ENCODE results near the gene SHISA6.
"Not testable (repeated sequence)": the region's sequence is repeated elsewhere in the genome, so short reads cannot be mapped to it uniquely, and the experiment has no call there.

SHISA6 gene

DNA sequence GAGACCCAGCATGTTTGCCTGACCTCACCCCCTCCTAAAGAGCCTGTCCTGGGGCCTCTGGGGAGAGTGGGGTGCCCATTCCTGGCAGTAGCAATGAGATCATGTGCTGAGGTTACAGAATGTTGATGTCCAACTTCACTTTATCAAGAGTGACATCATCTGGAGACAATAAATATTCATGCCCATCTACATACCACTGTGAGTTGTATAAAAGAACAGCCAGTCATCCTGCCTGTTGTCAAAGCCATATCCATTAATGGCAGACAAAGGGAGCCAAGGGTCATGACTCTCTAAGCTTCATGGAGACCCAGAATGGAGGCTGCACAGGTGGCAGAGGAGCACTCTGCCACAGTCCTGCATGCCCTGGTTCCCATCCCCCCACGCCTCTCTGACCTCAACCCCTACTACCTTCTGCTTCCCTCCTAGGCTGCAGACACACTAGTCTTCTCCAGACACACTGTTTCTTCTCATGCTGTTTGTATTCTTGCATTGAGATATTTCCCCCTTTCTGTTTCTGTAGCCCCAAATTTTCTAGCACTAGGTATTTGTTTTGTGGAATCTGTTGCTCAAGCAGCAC is 27.1 kb downstream of the SHISA6 start:
- DNase-seq, result no peak

DNA sequence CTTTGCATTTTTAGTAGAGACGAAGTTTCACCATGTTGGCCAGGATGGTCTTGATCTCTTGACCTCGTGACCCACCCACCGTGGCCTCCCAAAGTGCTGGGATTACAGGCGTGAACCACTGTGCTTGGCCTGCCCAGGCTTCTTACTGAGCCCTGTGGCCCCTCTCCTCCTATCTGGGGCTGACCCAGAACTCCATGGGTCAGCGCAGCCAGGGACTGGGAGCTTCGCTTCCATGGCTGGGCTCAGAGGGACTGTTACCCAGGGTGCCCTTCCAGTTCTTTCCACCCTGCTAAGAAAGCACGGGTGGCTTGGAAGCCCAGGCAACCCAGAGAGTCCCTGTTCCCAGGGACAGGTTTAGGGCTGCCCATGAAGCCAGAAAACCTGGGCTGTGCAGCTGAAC is 28.2 kb downstream of the SHISA6 start:
- no peak for DNase-seq

DNA sequence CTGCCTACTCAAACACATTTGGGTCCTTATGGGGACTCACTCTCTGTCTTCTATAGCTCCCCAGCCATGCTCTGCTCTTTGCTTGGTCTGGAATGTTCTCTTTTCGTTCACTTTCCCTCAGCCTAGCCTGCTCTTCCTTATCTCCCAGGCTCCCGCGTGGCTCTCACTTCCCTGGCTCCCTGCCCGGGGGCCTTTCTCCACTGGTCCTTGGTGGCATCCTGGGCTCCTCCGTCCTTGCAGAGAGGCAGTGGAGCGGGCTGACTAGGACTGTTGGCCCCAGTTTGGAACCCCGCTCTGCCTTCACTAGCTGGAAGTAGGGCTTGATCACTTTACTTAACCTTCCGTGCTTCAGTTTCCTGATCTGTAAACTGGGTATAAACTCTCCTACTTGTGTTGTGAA is 31.2 kb downstream of the SHISA6 start:
- DNase-seq, result no peak

DNA sequence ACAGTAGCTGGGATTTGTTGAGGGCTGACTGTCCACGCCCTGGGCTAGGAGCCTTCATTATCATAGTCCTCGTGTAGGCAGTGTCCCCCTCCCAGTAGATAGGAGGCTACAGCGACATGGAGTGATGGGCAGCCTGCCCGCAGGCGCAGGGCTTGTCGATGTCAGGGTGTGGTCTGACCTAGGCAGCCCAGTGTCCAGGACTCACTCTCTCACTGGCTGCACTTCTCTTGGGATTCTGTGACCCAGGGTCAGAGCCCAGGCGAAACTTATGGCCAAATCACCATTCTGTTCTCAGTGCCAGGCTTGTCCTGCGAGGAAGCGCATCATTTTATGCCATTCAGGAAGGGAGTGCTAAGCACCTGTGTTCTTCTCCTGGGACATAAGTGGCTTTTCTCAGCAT is 32.6 kb downstream of the SHISA6 start:
- DNase-seq, result no peak

DNA sequence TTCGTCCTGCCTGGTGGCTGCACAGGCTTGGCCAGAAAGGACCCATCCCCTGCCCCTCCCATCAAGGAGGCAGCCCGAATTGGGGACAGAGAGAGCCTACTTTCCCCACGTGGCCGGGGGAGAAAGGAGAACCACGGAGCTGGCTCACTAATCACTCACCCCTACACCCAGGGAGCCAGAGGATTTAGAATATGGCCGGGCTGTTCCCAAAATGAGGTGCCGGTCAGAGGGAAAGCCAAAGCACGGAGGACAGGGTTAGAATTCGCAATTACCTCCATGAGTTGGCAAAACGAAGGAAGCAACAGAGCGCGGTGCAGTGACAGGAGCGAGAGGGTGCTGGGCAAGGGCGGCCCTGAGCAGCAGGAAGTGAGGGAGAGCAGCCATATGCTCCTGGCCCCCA is 33.1 kb downstream of the SHISA6 start:
- DNase-seq, result no peak

DNA sequence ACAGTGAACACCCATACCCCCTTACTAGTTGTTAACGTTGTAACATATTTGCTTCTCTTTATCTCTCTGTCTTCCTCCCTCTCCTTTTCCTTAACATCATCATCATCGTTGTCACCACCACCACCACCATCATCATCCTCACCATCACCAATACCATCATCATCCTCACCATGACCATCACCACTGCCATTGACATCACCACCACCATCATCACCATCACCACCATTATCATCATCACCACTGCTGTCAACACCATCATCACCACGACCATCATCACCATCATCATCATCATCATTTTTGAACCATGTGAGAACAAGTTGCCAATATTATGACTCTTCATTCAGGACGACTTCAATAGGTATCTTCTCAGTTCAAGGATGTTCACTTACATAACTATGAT is 35.5 kb downstream of the SHISA6 start:
- DNase-seq, result no peak

DNA sequence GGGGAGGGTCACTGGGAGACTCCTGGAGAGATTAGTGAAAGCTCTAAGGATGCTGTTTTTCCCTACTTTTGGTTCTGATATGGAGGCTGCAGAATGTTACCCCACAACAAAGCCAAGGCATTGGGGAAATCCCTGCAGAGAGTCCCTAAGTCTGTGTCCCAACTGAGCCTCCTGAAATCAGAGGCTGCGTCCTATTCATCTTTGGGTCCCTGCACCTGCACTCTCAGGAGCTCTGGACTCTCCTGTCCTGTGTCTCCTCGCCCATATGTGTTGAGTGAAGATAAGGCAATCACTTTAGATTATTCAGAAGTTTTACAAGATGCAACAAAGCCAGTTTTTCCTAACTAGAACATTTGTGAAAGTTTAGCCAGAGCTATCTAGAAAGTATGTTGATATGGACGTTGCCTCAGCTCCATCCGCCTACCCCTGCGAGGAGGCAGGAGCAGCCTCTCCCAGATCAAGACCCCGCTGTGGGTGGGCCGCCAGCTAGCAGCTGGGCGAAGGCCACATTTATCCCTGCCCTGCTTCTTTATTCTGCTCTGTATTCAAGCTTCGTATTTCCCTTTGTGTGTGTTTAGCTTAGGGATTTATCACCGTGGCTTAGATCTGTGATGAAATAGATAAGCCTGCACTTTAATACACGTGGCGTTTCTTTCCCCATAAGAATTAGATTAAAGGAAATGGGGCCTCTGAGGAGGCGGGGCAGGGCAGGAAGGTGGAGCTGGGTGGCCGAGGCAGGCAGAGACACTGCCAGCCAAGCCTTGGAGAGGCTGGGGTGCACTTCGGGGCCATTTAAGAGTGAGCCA is 37.4 kb downstream of the SHISA6 start:
- DNase-seq, result no peak

DNA sequence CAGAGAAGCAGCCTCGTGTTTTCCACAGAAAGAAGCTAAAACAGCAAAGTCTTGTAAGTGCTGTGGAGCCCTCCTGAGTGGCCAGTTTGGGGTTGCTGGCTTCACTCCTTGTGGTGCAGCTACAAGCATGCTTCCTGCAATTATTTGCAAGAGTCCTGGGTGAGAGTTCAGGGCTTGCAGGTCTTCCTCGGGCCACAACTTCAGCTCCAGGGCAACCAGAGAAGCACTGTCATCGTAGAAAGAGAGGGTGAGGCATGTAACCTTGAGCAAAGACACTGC is 37.9 kb downstream of the SHISA6 start:
- DNase-seq, result no peak

DNA sequence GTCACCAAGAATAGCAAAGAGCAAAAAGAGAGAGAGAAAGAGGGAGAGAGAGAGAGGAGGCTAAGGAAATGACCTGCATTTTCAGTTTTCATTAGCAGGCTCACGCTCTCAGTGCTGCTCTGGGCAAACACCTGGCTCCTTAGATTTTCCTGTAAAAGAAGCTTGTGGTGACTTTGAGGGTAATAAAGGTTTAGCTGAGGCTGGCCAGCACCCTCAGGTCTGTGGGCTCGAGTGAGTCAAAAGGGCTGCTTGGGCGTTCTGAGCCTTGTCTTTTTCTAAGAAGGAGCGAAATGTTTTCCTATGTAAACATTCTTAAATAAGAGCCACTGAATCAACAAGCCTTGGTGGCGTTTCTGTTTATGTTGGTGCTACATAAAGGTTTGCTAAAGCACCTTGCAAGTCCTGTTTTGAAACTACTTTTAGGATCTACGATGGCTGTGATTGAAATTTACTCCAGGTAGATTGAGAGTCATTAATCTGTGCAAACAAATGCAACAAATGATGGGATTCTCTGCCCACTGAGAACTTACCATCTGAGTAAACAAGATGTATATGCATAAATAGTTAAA is 38.8 kb downstream of the SHISA6 start:
- no peak for DNase-seq

DNA sequence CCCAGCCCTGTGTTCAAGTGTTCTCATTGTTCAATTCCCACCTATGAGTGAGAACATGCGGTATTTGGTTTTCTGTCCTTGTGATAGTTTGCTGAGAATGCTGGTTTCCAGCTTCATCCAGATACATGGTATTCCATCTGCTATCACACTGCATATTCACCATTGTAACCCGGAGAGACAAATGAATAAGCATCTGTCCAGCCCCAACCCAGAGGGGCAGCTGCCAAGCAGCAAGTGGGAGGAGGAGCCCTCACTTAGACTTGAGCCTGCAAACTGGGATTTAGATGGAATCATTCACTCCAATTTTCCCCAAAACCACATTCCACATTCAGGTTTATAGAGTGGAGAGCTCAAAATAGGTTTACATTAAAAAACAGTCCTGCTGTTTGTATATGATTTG is 41.6 kb downstream of the SHISA6 start:
- no peak for DNase-seq

DNA sequence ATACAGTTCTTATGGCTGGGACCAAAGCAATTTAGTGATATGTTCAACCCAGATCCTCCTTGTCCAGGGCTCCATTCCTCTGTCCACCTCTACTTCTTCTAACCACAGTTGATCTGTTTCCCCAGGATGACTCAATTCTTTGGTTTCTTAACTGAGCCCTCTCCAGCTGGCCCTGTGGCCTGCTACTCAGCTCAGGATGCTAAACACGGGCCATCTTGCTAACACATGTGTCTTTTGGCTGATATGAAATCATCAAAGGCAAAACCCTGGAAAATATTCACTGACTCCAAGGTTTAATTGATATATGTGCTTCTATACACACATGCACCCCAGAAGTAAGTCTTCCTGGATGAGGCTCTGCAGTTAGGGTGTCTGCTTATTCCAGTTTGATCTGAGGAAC is 43.8 kb downstream of the SHISA6 start:
- DNase-seq, result no peak

DNA sequence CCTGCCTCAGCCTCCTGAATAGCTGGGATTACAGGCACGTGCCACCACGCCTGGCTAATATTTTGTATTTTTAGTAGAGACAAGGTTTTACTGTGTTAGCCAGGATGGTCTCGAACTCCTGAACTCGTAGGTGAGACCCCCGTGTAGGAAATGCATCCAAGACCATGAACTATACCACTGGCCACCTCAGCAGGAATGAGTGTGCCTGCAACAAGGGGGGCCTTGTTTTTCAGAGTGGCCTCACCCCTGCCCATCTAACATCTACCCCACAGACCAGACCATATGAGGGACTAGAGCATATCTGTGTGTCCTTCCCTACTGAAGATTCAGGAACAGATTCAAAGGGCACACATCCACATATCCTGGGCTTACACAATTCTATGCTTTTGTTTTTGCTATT is 44.9 kb downstream of the SHISA6 start:
- DNase-seq, result no peak

DNA sequence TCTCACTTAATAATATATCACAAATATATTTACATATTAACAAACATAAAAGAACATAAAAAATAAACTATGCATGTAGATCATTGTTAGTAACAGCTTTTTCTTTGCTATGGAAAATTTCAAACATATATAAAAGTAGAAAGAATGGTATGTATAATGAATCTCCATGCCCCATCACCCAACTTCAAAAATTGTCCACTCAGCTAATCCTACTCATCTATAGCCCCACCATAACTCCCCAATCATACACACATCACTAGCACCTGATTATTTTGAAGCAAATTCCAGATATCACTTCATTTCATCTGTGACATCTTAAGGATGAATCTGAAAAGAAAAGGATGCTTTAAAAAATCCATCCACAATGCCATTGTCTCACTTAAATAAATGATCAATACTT is 46.8 kb downstream of the SHISA6 start:
- DNase-seq, result no peak

DNA sequence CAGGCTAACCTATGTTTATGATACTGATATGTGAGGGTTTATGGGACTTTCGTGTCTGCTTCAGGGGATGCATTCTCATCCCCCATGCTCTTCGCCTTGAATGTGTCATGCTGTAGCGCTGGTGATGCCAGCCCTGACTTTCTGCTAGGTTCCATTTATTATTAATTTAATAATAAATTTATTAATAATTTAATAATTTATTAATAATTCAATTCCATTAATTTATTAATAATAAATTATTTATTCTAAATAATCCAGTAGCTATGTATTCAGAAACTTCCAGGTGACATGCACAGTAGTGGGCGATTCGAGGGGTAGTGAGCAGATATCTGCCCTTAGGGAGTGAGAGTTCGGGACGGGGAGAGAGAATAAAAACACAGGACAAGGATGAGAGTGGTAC is 49.8 kb downstream of the SHISA6 start:
- DNase-seq, result no peak

DNA sequence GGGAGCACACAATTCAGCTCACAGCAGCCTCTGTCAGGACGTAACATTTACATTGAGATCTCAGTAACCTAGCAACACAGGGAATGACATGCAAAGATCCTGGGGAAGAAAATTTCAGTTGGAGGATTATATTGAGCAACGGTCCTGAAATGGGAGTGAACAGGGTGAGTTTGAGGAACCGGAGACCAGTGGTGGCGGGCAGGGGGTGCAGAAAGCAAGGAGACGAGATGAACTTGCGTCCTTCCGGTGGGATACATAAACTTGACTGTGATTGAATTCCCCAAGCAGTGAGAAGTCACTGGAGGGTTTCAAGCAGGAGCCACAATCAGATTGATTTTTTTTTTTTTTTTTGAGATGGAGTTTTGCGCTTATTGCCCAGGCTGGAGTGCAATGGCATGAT is 51.5 kb downstream of the SHISA6 start:
- no peak for DNase-seq

DNA sequence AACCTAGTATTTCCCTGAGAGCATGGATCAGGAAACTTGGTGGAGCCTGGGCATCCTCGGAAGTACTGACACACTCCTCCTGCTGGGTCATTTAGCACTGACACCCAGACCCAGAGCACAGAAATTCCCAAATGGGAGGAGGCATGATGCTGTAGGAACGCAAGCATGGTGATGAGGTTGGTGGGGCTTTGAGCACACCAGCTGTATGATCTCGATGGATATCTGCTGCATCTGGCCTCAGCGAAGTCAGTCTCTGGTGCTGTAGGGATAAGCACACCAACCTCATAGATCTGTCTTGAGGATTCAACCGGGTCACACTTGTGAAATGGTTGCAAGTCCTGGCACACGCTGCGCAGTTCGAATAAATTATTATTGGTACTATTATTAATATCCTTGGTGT is 52.5 kb downstream of the SHISA6 start:
- DNase-seq, result no peak

DNA sequence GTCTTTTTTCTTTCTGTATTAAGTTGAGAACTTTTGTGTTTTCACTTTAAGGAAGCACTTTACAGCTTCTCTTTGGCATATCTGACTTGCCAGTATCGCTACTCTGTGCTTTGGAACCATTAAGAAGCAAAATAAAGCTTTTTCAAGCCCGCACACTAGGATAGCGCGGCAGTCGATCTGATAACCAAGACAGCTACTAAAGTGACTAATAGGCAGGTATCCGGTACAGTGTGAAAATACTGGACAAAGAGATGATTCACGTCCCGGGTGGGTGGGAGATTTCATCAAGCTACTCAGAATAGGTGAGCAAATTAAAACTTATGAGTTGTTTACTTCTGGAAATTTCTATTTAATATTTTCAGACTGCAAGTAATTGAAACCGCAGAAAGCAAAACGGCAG is 53.8 kb downstream of the SHISA6 start:
- DNase-seq, result no peak

DNA sequence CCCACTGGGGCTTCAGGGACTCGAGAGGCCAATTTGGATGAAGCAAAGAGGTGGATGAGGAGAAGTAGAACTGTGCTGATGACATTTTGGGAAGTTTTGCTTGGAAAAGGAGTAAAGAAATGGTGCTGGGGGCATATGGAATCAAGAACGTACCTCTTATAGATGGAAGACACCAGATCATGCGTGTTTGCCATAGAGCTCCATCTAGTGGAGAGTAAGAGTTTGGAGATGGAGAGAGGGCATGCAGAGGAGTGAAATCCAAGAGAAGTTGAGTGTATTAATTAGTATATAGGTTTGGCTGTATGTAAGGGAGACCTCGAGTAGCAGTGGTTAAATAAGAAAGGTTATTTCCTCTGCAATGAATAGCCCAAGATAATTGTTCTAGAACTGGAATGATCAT is 56.0 kb downstream of the SHISA6 start:
- no peak for DNase-seq

DNA sequence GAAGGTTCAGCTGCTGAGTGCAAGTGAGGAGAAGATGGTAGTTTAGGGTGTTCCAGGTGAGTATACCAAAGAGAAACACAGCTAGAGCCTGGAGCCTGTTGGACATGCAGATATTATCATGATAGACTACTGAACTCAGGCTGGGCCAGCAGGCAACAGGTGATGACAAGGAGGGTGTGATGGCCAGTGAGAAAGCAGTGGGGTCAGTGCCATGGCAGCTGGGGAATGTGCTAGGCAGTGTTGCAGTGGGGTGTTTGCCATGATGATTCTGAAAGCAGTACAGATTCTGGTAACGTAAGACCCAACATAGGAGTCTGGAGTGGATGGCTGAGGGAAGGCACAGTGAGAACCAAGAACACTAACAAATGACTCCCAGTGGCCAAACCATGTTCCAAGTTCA is 57.4 kb downstream of the SHISA6 start:
- DNase-seq, result no peak

DNA sequence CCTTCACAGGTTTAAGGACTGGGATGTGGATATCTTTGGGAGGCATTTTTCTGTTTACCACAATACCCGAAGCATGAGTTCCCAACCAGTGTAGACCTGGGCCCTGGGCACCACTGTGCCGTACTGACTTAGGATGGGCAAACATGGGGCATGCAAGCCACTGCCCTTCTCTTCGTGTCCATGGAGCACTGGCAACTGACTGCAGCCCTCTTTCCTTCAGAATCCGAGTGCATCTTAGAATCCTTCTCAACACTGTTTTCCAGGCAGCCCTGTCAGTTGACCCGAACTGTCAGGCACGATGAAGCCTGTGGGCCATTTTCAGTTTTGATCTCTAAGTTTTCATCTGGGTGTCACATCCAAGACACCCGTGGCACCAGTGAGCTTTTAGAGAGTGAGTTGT is 59.2 kb downstream of the SHISA6 start:
- no peak for DNase-seq

DNA sequence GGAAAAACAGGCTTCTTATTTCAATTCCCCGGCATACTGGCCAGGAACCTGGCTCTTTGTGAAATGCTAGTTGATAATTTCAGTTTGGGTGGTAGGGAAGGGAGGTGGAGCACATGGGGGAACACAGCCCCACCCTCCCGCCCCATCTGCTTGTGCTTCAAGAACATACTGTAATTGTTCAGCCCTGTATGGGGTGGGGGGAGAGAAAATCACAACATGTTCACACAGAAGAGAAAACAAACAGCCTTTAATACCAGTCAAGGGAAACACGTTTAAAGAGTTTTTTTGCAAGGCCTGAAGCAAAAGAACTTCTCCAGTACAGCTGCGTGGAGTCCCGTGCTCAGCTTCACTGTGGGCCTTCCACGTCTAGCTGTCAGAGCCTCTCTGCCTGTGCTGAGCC is 59.7 kb downstream of the SHISA6 start:
- no peak for DNase-seq

DNA sequence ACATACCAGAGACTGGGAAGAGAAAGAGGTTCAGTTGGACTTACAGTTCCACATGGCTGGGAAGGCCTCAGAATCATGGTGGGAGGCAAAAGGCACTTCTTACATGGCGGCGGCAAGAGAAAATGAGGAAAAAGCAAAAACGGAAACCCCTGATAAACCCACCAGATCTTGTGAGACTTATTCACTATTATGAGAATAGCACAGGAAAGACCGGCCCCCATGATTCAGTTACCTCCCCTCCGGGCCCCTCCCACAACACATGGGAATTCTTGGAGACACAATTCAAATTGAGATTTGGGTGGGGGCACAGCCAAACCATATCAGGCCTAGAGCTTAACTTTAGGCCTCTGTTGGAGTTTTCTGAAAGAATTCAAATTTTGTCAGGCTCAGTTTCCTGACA is 60.9 kb downstream of the SHISA6 start:
- not testable (repeated sequence) for DNase-seq

DNA sequence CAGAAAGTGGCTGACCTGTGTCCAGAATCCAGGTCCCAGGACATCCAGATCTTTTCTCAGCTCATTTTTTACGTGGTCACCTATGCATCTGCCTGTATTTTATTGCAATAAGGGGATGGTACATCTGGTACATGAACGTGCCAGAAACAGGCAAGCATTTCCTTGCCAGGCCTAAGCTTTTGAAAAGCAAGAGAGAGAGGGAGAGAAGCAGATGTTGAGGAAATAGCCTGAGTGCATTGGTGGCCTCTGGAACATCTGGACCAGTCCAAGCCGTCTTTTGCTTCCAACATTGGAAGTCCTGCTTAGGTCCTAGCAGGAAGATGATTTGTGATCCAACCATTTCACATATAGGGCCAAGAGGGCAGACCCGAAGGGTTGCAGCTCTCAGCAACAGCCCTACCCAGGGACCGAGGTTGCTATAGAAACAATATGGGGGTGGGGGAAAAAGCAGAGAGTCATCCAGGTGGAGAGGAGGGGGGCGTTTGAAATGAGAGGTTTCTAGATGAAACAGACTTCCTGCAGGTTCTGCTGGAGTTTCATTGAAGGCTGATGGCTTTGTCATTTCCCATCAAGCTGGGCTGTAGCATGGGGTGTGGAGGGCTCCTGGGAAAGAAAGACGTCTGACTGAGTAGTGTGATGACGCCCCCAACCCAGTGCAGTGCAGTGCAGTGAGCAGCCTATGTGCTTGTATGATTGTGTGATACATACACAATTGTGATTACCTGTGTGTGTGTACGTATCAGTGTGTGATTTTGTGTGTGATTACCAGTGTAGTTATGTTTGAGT is 61.6 kb downstream of the SHISA6 start:
- DNase-seq, result no peak

DNA sequence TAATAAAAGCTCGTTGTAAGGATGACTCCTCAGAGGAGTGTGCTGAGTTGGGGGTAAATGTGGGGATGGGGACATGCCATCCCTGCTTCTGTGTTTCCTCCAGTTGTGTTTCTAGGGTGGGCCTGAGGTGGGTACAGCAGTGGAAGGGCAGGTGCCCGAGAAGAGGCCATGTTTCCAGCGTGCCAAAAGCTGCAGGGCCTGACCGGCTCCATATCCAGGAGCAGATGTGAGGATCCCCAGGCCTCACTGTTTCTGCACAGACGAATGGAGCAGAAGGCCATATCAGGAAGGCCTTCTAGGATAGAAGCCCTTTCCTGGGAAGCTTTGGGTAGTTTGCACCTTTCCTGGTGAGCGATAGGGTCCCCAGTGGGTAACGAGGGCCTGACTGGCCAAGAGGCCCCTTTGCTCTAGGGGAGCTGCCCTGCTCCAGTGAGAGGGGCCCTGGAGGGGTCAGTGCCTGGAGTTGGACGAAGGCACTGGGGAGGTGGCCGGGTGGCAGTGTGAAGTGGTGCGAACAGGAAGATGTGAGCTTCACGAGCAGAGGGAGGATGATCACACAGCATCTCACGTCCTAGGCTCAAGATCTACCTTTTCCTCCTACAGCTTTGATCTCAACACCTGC is 62.9 kb downstream of the SHISA6 start:
- no peak for DNase-seq

Measured in NCI-H2029 treated with DMSO at 0.1 percent for 48 hours (cell line).